ENCODE measurements around the gene SORCS2.

SORCS2 gene

DNA sequence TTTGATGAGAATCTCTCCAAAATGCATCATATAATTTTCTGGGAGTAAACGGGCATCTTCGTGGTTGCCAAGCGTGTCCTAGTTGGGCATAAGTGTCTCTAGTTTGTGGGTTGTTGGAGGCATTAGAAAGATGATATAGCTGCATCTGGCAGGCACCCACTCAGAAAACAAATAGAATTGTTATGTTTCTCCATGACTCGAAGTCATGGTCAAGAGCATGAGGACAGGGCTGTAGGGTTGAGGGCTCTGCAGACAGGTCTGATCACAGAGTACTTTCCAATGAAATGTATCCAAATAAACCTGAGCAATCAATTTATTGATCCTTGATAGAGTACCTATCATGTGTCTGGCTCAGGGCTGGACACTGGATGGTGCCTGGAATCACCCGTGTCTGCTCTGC lies 82.7 kb downstream of the SORCS2 start:
- no peak for DNase-seq

DNA sequence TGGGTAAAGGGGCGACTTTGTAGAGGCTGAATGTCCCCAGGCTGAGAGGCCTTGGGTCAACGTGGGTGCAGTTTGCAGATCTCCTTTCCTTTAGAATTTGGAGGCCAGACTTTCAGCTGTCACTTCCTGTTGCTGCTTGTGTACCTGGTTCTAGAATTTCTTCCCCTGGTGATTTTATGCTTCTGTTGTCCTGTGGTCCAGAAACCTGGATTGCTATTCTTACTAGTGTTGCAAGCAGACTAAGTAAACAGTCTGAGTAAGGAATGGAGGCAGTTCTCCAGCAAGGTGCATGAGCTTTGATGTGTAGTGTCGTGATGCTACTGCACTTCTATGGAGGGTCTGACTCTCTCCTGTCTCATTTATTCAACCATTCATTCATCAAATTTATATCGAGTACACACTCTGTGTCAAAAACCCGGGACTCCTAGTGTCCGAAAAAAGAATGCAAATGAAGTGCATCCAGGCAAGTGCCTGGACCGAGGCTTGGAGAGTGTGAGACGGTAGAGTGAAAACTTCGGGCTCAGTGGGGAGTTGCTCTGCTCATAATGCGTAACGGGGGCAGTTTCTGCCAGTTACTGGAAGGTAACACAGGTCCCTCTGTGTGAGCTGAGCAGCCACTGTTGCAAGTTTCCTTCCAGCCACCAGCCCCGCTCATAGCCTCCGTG lies 83.3 kb downstream of the SORCS2 start:
- no peak for DNase-seq

DNA sequence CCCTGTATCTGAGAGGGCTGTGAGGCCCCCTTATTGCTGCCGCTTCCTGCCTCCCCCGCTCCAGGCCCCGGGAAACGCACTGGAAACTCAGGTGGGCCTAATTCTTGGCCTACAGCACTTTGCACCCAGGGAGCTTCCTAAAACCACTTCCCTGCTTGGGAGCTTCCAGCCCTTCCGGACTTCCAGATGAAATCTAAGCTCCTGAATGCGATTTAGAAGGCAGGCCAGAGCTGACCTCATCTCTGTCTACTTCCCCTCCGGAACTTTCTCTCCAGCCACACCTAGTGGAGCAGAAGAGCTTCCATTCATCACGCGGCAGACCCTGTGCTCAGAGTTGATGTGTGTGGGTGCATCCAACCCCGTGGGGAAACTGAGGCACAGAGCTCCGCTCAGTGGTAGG lies 84.2 kb downstream of the SORCS2 start:
- DNase-seq, result no peak

DNA sequence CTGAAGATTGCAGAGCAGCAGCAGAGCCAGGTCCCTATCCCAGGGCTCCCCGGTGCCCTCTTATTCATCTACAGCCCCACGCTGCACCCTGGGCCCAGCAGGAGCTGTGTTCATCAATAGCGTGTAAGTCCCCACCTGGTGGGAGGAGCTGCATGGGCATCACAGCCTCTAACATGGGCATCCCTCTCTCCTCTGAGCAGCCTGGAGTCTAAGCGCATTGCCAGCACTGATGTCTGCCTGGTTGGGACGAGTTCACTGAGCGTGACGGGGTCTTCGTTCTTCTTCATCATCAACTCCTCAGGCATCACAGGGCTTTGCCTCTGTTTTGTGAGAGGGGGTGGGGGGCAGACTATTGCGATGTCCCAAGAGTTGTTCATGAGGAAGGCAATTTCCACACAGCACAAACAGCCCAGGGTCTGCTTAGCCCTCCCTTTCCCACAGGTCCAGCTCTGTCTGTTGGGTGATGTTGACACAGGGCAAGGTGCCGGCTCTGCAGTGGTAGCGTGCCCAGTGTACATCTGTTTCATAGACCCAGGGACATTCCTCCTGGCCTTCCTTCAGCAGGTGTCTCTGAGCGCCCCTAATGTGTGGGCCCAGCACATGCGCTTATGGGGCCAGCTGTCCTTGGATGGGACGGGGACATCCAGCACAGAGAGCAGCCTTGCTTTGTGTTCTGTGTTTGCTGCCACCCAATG lies 85.9 kb downstream of the SORCS2 start:
- DNase-seq, result no peak

DNA sequence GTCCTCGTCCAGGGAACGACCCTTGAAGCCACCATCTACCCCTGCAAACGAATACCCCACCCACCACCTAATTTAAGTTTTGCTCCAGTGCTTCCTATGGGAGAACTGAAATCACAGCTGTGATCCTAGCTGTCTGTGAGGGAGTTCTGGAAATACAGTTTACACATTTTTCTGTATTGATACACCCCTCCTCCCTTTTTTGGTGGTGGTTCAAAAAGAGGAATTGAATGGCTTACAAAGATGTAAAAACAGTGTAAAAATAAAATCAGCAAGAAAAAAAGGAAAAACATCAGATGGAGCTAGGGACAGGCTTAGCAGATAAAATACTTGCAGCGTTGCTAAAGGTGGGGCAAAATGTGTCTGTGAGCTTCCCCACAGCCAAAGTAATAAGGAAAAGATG lies 86.6 kb downstream of the SORCS2 start:
- DNase-seq, result no peak

DNA sequence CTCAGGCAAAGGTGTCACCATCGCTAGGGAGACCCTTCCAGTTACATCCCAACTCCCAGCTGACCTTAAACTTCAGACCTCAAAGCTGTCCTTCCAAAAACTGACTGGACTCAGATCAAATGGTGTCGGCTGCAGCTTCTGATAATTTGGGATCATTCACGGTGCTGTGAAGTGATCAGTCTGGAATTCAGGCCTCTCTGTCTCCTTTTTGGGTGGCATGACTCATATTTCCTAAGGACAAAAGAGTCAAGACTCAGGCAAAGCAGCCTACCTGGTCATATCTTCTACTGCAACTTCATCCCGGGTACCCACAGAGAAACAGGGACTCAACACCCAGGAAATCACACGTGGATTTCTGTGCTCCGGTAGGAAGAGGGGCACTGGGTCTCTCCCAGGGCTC lies 87.6 kb downstream of the SORCS2 start:
- no peak for DNase-seq

DNA sequence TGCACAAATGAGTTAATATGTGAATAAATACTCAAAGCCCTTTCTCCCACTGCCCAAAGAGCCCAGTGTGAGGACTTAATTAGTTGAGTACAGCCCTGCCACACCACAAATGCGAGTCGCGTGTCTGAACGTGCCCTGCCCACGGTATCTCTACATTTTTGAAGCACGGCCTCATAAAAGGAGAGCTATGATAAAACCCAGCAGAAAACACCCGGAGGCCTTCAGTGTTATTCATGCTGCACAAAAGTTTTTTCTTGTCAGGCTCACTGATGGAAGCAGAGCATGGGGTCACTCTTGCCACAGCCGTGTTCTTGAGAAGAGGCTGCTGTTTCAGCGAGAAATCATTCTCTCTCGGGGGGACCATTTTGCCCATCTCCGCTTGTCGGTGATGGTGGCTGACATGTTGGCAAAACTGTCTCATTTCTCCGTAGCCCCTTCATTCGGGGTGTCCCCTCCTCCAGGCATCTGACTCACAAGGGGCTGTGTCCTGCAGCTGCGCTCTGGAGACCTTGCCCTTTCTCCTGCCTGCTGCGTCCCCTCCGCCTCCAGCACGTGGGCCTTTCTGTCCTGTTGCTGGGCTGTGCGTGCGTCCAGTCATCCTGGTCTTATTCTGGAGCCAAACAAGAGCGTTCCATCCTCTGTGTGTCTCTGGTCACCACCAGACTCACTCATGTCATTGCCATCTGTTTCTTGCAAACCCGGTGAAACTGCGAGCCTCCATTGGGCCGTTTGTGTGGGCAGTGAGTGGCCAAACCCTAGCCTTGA lies 88.8 kb downstream of the SORCS2 start:
- no peak for DNase-seq

DNA sequence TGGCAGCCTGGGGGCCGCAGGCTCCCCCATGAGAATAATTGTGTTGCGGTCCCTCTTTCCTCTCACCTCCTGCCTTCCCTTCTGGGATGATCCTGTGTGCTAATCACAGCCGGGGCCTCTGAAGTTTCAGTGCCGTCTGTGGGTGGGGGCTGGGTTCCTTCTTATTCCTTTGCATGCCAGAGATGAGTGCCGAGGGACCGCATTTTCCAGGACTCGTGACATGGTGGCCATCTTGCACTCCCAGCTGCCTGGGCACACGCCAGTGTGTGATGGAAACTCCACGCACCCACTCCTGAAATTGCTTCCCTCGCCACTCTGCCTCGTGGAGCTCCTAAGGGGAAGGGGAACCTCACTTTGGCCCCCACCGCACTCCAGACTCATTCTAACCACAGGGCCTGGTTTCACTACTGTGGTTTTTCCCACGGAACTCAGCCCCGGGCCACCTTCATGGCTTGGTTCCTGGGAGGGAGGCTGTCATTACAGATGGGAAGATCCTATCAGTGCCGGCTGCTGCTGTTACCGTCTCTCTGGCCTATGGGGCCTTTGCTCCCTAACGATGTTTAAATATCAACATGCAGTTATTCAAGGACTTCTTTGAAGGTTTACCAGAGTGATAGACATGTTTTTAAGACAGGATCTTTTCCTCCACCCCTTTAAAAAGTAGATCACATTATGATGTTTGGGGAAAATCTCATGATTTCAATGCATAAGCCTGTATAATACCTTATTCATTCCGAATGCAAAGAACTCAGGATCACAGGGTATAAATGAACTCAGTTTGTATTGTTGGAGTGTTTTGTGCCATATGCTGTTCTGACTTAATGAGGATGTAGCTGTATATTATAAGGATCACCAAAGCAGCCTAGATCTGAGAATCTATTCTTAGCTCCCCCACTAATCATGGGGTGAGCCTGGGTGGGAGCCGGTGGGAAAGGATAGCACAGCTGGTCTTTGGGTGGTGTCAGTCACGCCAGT lies 89.6 kb downstream of the SORCS2 start:
- no peak for DNase-seq

DNA sequence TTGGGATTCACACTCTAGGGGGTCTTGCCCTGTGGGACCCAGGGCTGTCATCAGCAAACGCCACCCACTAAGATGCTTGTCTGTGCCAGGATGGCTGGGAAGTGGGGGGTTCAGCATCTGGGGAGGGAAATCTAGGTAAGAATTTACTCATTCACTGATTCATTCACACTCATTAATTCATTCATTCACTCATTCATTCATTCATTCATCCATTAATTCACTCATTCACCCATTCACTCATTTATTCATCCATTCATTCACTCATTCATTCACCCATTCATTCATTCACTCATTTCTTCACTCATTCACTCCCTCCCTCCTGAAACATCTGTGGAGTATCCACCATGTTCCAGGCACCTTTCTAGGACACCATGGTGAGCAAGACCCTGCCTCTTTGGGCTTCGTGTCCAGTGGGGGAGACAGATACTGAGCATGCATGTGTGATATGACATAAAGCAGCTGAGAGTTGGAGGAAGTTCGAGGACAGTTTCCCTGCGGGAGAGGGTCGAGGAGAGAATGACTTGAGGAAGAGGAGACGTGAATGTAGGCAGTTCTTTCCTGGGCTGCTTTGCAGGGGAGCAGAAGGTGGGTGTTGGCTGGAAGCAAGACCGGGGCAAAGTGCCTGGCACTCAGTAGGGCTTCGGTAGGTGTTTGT lies 90.6 kb downstream of the SORCS2 start:
- DNase-seq, result no peak

DNA sequence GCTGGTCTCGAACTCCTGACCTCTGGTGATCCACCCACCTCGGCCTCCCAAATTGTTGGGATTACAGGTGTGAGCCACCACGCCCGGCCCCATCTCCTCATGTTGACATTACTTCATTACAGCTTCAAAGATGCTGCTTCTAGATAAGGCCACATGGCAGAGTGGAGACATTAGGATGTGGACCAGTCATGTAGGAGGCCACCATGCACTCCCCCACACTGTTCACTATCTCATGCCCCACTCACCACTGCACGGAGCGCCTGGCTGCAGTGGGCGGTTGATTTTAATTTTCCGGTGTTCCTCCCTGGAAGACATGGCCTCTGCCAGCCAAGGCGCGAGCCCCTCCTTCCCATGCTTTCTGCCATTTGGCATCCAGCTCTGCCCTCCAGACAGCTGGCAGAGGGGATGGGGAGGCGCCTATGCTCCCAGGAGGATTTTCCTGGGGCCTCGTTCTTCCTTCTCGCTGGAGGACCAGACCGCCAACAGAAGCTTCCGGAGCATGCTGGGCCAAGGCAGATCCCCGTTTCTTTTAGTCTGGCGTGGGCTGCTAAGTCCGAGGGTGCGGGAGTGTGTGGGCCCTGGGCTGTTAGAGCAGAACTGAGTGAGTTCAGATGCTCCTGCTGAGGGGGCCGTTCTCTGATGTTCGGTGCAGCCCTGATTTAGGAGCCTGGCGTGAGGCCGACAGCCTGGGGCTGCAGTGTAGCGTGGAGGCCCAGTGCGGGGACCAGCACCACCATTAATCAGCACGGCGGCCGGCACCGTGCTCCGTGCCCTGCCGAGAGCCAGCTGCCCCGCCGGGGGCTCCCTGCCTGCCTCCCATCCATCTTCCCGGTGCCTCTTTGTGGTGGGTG lies 93.1 kb downstream of the SORCS2 start:
- no peak for DNase-seq

DNA sequence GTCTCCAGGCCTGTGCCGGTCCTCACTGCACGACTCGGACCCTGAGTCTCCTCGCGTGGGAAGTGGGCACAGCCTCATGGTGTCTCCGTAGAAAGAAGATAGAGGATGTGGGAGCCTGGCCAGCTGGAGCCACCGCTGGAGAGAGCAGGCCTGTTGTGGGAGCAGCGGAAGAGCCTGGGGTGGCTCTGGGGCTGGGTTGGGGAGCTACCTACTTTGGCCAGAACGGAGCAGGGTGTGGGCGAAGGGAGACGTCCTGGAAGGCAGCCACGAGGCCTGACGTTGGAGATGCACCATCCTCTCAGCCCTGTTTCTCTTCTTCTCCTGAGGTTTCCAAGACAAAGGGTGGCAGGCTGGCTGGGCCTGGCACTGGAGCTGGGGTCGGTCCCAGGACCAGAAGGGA lies 93.8 kb downstream of the SORCS2 start:
- no peak for DNase-seq

DNA sequence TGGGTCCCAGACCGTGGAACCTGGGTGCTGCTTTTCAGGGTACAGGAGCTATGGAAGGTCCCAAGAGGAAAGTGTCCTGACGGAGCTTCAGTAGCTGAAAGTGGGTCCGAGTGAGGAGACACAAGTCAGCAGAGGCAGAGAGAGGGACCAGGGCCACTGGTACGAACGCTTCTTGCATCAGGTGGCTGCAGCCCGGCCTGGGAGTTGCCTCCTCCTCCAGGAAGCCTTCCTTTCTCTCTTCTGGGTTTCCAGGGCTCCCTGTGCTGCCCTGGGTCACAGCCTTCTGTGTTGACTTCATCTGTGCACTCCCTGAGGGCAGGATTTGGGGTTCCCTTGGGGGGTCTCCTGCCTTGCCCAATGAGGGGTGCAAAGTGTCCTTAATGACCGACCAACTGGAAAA lies 94.5 kb downstream of the SORCS2 start:
- DNase-seq, result no peak

DNA sequence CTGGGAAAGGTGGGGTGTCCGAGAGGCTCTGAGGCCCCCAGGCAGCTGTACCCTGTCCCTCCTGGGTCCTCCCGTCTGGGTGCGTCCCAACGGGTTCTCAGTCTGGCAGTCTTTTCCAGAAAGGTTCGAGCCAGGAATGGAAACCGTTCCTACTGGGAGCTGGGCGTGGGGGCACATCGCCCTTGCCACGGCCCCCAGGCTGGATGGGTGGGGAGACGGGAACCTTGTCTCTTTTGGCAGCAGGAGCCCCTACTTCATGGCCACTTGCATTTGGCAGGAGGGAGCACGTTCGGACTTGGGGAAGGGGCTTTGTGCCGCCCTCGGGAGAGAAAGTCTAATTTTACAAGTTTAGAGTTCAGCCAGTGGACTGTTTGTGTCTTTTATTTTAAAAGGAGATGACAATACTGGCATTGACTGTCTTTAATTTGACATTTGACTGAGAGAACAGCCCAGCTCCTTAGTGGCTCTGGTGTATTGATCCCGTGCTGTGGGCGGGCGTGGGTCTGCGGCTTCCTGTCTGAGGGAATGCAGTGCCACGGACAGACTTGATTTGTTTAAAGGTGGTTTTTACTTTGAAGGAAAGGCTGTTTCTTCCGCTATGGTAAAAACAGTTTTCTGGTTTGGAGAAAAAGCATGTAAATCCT lies 95.1 kb downstream of the SORCS2 start:
- no peak for DNase-seq

DNA sequence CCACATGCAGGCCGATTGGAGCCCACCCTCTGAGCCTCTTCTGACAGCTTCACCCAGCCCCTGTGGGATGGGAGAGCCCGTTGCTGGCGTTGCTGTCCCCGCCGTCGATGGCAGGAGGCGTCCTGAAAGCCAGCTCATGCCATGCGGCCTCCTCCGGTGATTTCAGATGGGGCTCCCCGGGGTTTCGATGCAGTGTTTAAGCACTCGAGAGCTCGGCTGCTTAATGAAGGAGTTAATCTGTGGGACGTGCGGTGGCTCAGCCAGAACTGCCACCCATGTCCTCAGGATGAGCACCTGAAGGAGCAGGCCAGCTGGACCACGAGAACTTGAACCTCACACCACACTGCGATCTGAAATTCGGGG lies 95.6 kb downstream of the SORCS2 start:
- DNase-seq, result no peak

DNA sequence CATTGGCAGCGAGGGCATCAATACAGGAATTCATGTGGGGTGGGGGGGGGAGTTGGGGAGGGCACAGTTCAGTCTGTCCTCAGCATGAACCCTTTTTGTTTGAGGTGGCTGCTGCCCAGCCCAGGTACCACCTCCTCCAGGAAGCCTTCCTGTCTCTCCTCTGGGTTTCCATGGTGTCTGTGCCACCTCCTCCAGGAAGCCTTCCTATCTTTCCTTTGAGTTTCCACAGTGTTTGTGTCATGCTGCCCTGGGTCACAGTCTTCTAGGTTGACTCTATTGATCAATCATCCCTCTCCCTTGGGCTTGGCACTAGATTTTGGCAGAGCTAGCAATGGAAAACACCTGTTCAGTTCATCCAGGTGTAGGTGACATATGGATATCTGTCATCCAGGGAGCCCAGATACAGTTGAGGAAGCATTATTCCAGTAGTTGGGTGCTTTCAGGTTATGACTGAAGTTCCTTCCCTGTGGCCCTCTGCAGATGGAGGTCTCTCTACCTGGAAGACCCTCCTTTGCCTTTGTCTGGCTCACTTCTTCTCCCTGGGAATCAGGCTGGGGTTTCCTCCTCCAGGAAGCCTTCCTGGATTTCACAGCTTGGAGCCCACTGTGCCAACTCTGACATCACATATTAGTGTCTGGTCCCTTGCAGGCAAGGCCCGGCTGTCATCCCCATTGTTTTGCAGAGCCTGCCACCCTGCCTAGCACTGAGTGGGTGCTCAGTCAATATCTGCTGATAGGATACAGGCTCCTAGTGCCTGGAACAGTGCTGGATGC lies 96.6 kb downstream of the SORCS2 start:
- no peak for DNase-seq

DNA sequence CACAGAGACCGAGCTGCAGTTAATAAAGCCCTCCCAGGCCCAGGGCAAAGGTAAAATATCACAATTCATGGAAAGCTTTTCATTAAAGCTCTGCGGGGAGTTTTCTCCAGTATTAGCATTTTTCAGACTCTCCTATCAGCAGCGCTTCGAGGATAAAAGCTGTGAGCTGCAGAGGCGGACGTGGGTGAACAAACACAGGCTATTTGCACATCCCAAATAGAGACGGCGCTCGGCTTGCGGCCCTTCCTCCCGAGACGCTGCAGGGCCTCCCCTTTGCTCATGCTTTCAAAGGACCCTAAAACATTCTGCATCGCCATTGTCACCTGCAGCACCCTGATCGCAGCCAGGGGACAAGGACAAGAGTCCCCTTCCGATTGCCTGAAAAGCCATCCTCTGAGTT lies 97.3 kb downstream of the SORCS2 start:
- no peak for DNase-seq

DNA sequence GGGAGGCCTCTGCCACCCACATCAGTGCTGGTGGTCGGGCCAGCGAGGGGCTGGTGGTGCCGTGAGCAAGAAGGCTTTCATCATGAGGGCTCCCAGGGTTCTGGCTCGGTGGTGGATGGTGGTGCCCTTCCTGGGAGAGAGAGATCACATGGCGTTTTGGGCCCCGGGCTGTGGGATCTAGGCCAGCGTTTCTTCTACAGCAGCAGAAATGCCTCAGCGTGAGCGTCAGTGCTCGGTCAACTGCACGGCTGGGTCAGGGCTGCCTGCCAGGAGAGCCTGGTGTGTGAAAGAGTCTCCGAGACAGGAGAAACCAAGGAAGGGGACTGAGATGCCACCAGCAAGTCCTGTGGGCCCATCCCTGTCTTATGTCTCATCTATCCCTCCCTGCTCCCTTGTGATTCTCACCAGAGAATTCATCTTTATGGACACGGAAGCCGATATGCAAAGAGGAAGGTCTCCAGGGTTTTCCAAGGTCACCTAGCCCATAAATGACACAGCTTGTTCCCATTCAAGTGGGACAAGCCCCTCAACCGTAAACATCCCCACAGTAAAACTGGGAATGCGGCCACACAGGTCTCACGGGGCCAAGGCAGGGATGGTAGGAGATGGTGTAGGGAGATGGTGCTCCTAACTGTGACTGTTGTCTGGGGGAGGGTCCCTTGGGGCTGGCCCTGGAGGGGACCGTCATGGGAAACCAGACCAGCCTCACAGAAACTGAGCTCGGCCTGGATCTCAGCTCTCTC lies 99.2 kb downstream of the SORCS2 start:
- no peak for DNase-seq

DNA sequence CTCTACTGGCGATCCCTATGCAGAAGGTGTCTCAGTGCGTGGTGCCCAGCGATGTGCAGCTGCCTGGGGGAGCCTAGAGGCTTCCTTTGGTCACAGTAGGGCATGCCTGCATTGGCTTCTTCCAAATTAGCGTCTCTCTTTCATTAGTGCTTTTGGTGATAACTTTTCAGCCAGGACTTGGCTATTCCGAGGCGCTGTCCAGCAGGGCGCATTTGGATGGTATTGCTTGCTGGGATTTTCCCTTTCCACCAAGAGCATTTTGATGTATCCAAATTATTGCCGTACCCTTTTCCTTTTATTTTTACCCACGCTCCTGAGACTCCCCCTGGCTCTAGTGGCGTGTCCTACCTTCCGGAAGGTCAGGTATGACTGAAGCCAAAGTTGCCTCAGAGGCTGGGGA lies 101.4 kb downstream of the SORCS2 start:
- no peak for DNase-seq

DNA sequence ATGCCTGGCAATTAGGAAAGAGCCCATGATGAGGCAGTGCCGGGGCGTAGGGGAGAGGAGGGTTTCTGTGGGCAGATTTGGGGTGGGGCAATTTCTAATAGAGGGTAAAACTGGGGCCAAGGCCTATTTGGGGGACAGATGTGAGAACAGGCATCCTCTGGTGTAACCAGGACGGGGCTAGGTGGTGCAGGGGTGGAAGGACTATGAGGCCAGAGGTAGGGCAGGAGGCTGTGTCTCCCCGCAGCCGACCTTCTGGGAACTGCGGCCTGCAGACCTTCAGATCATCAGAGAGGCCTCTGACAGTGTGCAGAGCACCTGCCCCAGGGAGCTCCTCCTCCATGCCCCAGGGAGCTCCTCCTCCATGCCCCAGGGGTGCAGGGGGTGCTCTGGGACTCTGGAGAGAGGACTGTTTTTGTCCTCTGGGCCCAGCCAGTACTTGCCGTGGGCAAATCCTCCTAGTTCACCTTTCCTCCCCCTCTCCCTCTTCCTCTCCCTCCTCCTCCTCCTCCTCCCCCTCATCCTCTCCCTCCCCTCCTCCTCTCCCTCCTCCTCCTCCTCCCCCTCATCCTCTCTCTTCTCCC lies 101.9 kb downstream of the SORCS2 start:
- no peak for DNase-seq
